Transverse colon (tissue), 3 donors: ENCODE results near the gene CLBA1.

Source experiments
- CTCF ChIP-seq, 5 experiments: fragments of 200-600 bp in 3 of 5; fragments of 450-650 bp in 2 of 5; sonication (generic) in 3 of 5; IDR thresholded peaks; 1 replicate in 2 of 5; 2 replicates in 3 of 5; pipeline ENCODE4 v1.5.1; 2016 to 2017; ENCODE audit warnings: antibody characterized with exemption in 5 of 5, inconsistent platforms in 3 of 5, mild to moderate bottlenecking in 2 of 5, moderate library complexity in 1 of 5
- EP300 ChIP-seq: sonication (generic); formaldehyde crosslinking; IDR thresholded peaks from one replicate; pipeline ENCODE4 v1.6.1; 2017; ENCODE audit warnings: antibody characterized with exemption, low read depth

GRCh38 chr14:105039458-105040205 lies 54.0 kb downstream of the CLBA1 start:
- TF ChIP-seq CTCF (IDR thresholded peaks at IDR 0.05) = no peak
- TF ChIP-seq EP300 = no peak
